Astrocyte (in vitro differentiated cells and primary cell): ENCODE results near the gene DRD4. TPM values are rescaled to one million over a fixed set of nuclear protein-coding genes. Genes with fewer than 3 reads are reported as not detected.

Source experiments
- DNase-seq: peaks from one replicate; pipeline ENCODE4 v3.0.0-alpha.2; 2010; ENCODE audit warnings: low read depth
- FAIRE-seq: peaks from 2 replicates; lab custom pipeline; 2011; peaks lifted over from hg19 to GRCh38; lab: Jason Lieb, UNC
- H2AFZ ChIP-seq: 2 replicates; pipeline ENCODE4 v1.6.0; 2012; ENCODE audit warnings: low read depth, low read length, inconsistent platforms
- H3K27ac ChIP-seq: 2 replicates; pipeline ENCODE4 v1.5.1; 2011; ENCODE audit warnings: low read depth, low read length, inconsistent platforms
- H3K27me3 ChIP-seq: 2 replicates; pipeline ENCODE4 v1.6.0; 2011; ENCODE audit warnings: low read length, inconsistent platforms; ENCODE audit not compliant: insufficient read depth
- H3K36me3 ChIP-seq: 2 replicates; pipeline ENCODE4 v1.5.1; 2011; ENCODE audit warnings: low read length, inconsistent platforms; ENCODE audit not compliant: insufficient read depth
- H3K4me1 ChIP-seq: 2 replicates; pipeline ENCODE4 v1.5.1; 2011; ENCODE audit warnings: low read length, inconsistent platforms; ENCODE audit not compliant: insufficient read depth
- H3K4me2 ChIP-seq: 2 replicates; pipeline ENCODE4 v1.6.0; 2012; ENCODE audit warnings: low read length, inconsistent platforms
- H3K4me3 ChIP-seq: 2 replicates; pipeline ENCODE4 v1.5.1; 2011; ENCODE audit warnings: low read depth, mild to moderate bottlenecking, low read length, inconsistent platforms; ENCODE audit not compliant: insufficient read depth
- H3K79me2 ChIP-seq: 2 replicates; pipeline ENCODE4 v1.6.0; 2012; ENCODE audit warnings: mild to moderate bottlenecking, low read length, inconsistent platforms; ENCODE audit not compliant: insufficient read depth
- H3K9ac ChIP-seq: 2 replicates; pipeline ENCODE4 v1.6.0; 2012; ENCODE audit warnings: mild to moderate bottlenecking, low read length, inconsistent platforms
- H3K9me3 ChIP-seq: 2 replicates; pipeline ENCODE4 v1.5.1; 2012; ENCODE audit warnings: low read depth, mild to moderate bottlenecking, low read length, inconsistent platforms; ENCODE audit not compliant: insufficient read depth
- H4K20me1 ChIP-seq: 2 replicates; pipeline ENCODE4 v1.6.0; 2012; ENCODE audit warnings: low read length, inconsistent platforms; ENCODE audit not compliant: insufficient read depth
- H3K27ac Mint-ChIP-seq: one replicate; pipeline ENCODE4 v1.8.0; 2021; ENCODE audit warnings: mild to moderate bottlenecking, mixed read lengths; ENCODE audit not compliant: unreplicated experiment
- H3K27me3 Mint-ChIP-seq: one replicate; pipeline ENCODE4 v1.8.0; 2021; ENCODE audit warnings: low read depth, mixed read lengths; ENCODE audit not compliant: unreplicated experiment
- H3K36me3 Mint-ChIP-seq: one replicate; pipeline ENCODE4 v1.8.0; 2021; ENCODE audit warnings: low read depth, mixed read lengths; ENCODE audit not compliant: unreplicated experiment
- H3K4me1 Mint-ChIP-seq: one replicate; pipeline ENCODE4 v1.8.0; 2021; ENCODE audit warnings: low read depth, mixed read lengths; ENCODE audit not compliant: unreplicated experiment
- H3K4me3 Mint-ChIP-seq: one replicate; pipeline ENCODE4 v1.8.0; 2021; ENCODE audit warnings: mild to moderate bottlenecking, moderate library complexity, mixed read lengths; ENCODE audit not compliant: unreplicated experiment
- H3K9me3 Mint-ChIP-seq: one replicate; pipeline ENCODE4 v1.8.0; 2021; ENCODE audit warnings: mild to moderate bottlenecking, mixed read lengths; ENCODE audit not compliant: unreplicated experiment
- CTCF ChIP-seq: IDR thresholded peaks from 2 replicates; pipeline ENCODE4 v1.5.1; 2011; ENCODE audit warnings: low read depth, mild to moderate bottlenecking, inconsistent platforms, low read length, moderate library complexity; ENCODE audit not compliant: insufficient read depth
- EZH2 ChIP-seq: IDR thresholded peaks from 2 replicates; pipeline ENCODE4 v1.6.1; 2012; ENCODE audit warnings: mild to moderate bottlenecking, low read length, inconsistent platforms; ENCODE audit not compliant: insufficient read depth
- total RNA-seq: library from RNA; stranded (reverse); gene quantifications from 2 replicates; pipeline ENCODE4 v1.2.1, GENCODE V29; 2021

Gene DRD4
- total RNA-seq, 1 donor from 2014 or later, result 9.9 TPM

GRCh38 chr11:617912-618682 is 19.0 kb upstream of the DRD4 start:
- Histone ChIP-seq H3K4me2 (no peak overlapping the region), H3K36me3 (no peaks in the 10 kb centered on the region), H2AFZ (no peak overlapping the region), H3K4me1 (peaks cover 11% of the 10 kb centered on the region), H3K27ac (no peak overlapping the region), H3K9me3 (no peaks in the 10 kb centered on the region), H3K79me2 (peaks cover 5% of the 10 kb centered on the region), H3K4me3 (no peak overlapping the region), H4K20me1 (peaks cover 20% of the 10 kb centered on the region), H3K27me3 (no peaks in the 10 kb centered on the region), H3K9ac (no peak overlapping the region)
- H3K27ac Mint-ChIP-seq, result no peak overlapping the region
- no peak overlapping the region for H3K4me3 Mint-ChIP-seq
- DNase-seq (no peak), FAIRE-seq (no peak)
- H3K4me1 Mint-ChIP-seq, result no peaks in the 10 kb centered on the region
- H3K36me3 Mint-ChIP-seq, result peaks cover 8% of the 10 kb centered on the region
- TF ChIP-seq EZH2 (no peak), CTCF (no peak)
- no peaks in the 10 kb centered on the region for H3K9me3 Mint-ChIP-seq
- H3K27me3 Mint-ChIP-seq, result no peaks in the 10 kb centered on the region

GRCh38 chr11:618856-619627 is 18.0 kb upstream of the DRD4 start:
- H3K79me2 ChIP-seq, result peaks cover 5% of the 10 kb centered on the region
- FAIRE-seq (no peak), DNase-seq (no peak)
- H3K9me3 ChIP-seq, result no peaks in the 10 kb centered on the region
- Mint-ChIP-seq H3K9me3 (no peaks in the 10 kb centered on the region), H3K27ac (no peak overlapping the region), H3K27me3 (no peaks in the 10 kb centered on the region), H3K36me3 (peaks cover 10% of the 10 kb centered on the region), H3K4me3 (no peak overlapping the region), H3K4me1 (peaks cover 3% of the 10 kb centered on the region)
- no peaks in the 10 kb centered on the region for H3K27me3 ChIP-seq
- TF ChIP-seq CTCF, result no peak
- H3K36me3 ChIP-seq, result no peaks in the 10 kb centered on the region
- no peak overlapping the region for H3K27ac ChIP-seq
- peaks cover 12% of the 10 kb centered on the region for H4K20me1 ChIP-seq
- no peak overlapping the region for H3K4me2 ChIP-seq
- H2AFZ ChIP-seq, result no peak overlapping the region
- no peak overlapping the region for H3K4me3 ChIP-seq
- H3K4me1 ChIP-seq, result peaks cover 11% of the 10 kb centered on the region
- H3K9ac ChIP-seq, result no peak overlapping the region
